ENCODE measurements around the gene ALDOB.

ALDOB gene

GRCh38 chr9:101466863-101467262 lies 31.3 kb upstream of the ALDOB start:
- no peak overlapping the region for H3K9ac ChIP-seq (ENCODE audit: low read length)
- no peak overlapping the region for H3K14ac ChIP-seq (ENCODE audit: low read length in 2 of 2)
- H3K27me3 ChIP-seq (ENCODE audit: control insufficient read depth in 1 of 2, insufficient read depth in 1 of 2, low read length in 2 of 2), result peaks cover 0 to 4% of the 10 kb centered on the region in 2 experiments
- 92% methylated on average over 2 of the region's 2 CpGs for WGBS
- H3K23ac ChIP-seq (ENCODE audit: low read length in 2 of 2), result no peak overlapping the region
- no peak overlapping the region for H3K27ac ChIP-seq (ENCODE audit: low read length, poor library complexity, severe bottlenecking)
- no peak overlapping the region for H3K18ac ChIP-seq (ENCODE audit: low read depth in 1 of 2, low read length in 2 of 2)
- no peak overlapping the region for H2AFZ ChIP-seq (ENCODE audit: low read depth, low read length)
- H4K8ac ChIP-seq (ENCODE audit: low read length), result no peak overlapping the region
- no peak overlapping the region for H2BK5ac ChIP-seq (ENCODE audit: low read depth, low read length, poor library complexity, severe bottlenecking)
- H3K4ac ChIP-seq (ENCODE audit: low read depth in 1 of 2, low read length in 2 of 2), result no peak overlapping the region
- H2BK120ac ChIP-seq (ENCODE audit: low read depth, low read length), result no peak overlapping the region
- no peaks in the 10 kb centered on the region for H3K36me3 ChIP-seq (ENCODE audit: control insufficient read depth in 1 of 2, insufficient read depth in 2 of 2, low read depth in 1 of 2, low read length in 2 of 2)
- H2AK5ac ChIP-seq (ENCODE audit: low read length, severe bottlenecking), result no peak overlapping the region
- H3K4me1 ChIP-seq (ENCODE audit: control insufficient read depth, insufficient read depth, low read depth, low read length), result peaks cover 5% of the 10 kb centered on the region
- no peak for DNase-seq
- no peak overlapping the region for H4K91ac ChIP-seq (ENCODE audit: low read length)
- no peak overlapping the region for H2BK12ac ChIP-seq (ENCODE audit: low read length in 2 of 2)
- H3K4me2 ChIP-seq (ENCODE audit: low read length, poor library complexity, severe bottlenecking), result no peak overlapping the region
- H3K9me3 ChIP-seq (ENCODE audit: control insufficient read depth, low read length), result no peaks in the 10 kb centered on the region
- no peak overlapping the region for H2BK15ac ChIP-seq (ENCODE audit: low read depth, poor library complexity, severe bottlenecking)
- H3K4me3 ChIP-seq (ENCODE audit: insufficient read depth in 1 of 2, low read depth in 1 of 2, low read length in 2 of 2), result no peak overlapping the region
- H3K79me1 ChIP-seq (replicated peaks; ENCODE audit: low read length, poor library complexity, severe bottlenecking), result no peaks in the 10 kb centered on the region

DNA sequence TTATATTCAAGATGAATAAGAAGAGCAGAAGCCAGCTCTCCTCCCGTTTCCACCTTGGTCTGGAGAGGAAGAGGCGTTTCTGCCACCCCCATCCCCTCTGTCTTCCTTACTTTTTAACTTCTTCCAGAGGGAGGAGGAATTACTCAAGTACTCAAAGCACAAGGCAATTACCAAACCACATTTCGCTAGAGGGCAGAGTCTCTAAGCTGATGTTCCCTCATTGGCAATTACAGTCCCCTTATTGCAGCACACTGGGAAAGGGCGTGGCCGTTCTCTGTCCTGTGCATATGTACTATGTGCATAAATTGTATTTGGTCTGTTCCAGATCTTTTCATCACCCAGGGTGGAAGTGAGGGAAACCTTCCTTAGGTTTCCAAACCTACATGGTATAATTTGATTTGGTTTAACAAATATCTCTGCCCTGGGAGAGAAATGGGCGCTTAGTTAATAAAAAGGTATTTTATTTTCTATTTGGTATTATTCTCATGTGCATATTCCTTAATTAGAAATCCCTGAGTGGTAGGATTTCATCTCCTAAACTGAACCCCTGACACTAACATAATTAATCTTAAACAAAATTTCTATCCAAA lies 29.8 kb upstream of the ALDOB start:
- Histone ChIP-seq H3K4ac (ENCODE audit: low read depth in 1 of 2, low read length in 2 of 2) (no peak overlapping the region), H3K18ac (ENCODE audit: low read depth in 1 of 2, low read length in 2 of 2) (no peak overlapping the region), H3K27me3 (ENCODE audit: control insufficient read depth in 1 of 2, insufficient read depth in 1 of 2, low read length in 2 of 2) (peaks cover 0 to 13% of the 10 kb centered on the region in 2 experiments), H3K36me3 (ENCODE audit: control insufficient read depth in 1 of 2, insufficient read depth in 2 of 2, low read depth in 1 of 2, low read length in 2 of 2) (no peaks in the 10 kb centered on the region), H2AFZ (ENCODE audit: low read depth, low read length) (no peak overlapping the region), H2BK12ac (ENCODE audit: low read length in 2 of 2) (no peak overlapping the region), H3K14ac (ENCODE audit: low read length in 2 of 2) (no peak overlapping the region), H3K79me1 (replicated peaks; ENCODE audit: low read length, poor library complexity, severe bottlenecking) (no peaks in the 10 kb centered on the region), H3K9ac (ENCODE audit: low read length) (no peak overlapping the region), H2BK15ac (ENCODE audit: low read depth, poor library complexity, severe bottlenecking) (no peak overlapping the region), H2BK5ac (ENCODE audit: low read depth, low read length, poor library complexity, severe bottlenecking) (no peak overlapping the region), H3K4me1 (ENCODE audit: control insufficient read depth, insufficient read depth, low read depth, low read length) (peaks cover 5% of the 10 kb centered on the region), H4K8ac (ENCODE audit: low read length) (no peak overlapping the region), H2BK120ac (ENCODE audit: low read depth, low read length) (no peak overlapping the region), H3K27ac (ENCODE audit: low read length, poor library complexity, severe bottlenecking) (no peak overlapping the region), H3K9me3 (ENCODE audit: control insufficient read depth, low read length) (no peaks in the 10 kb centered on the region), H3K4me3 (ENCODE audit: insufficient read depth in 1 of 2, low read depth in 1 of 2, low read length in 2 of 2) (no peak overlapping the region), H3K4me2 (ENCODE audit: low read length, poor library complexity, severe bottlenecking) (no peak overlapping the region), H4K91ac (ENCODE audit: low read length) (no peak overlapping the region), H2AK5ac (ENCODE audit: low read length, severe bottlenecking) (peak overlapping the region; percentile 20), H3K23ac (ENCODE audit: low read length in 2 of 2) (no peak overlapping the region)
- 29% methylated on average over 3 of the region's 6 CpGs for WGBS
- DNase-seq, result peak; percentile 75

- H3K23ac ChIP-seq (ENCODE audit: low read length in 2 of 2), result no peak overlapping the region
- 100% methylated on average over 1 of the region's 2 CpGs for WGBS
- H3K4me2 ChIP-seq (ENCODE audit: low read length, poor library complexity, severe bottlenecking), result no peak overlapping the region
- H3K14ac ChIP-seq (ENCODE audit: low read length in 2 of 2), result no peak overlapping the region
- H3K4ac ChIP-seq (ENCODE audit: low read depth in 1 of 2, low read length in 2 of 2), result no peak overlapping the region
- no peak overlapping the region for H3K18ac ChIP-seq (ENCODE audit: low read depth in 1 of 2, low read length in 2 of 2)
- no peak for DNase-seq
- no peak overlapping the region for H2BK12ac ChIP-seq (ENCODE audit: low read length in 2 of 2)
- H3K4me3 ChIP-seq (ENCODE audit: insufficient read depth in 1 of 2, low read depth in 1 of 2, low read length in 2 of 2), result no peak overlapping the region
- H2BK5ac ChIP-seq (ENCODE audit: low read depth, low read length, poor library complexity, severe bottlenecking), result no peak overlapping the region
- H3K27me3 ChIP-seq (ENCODE audit: control insufficient read depth in 1 of 2, insufficient read depth in 1 of 2, low read length in 2 of 2), result peaks cover 0 to 15% of the 10 kb centered on the region in 2 experiments
- H3K9me3 ChIP-seq (ENCODE audit: control insufficient read depth, low read length), result no peaks in the 10 kb centered on the region
- H3K4me1 ChIP-seq (ENCODE audit: control insufficient read depth, insufficient read depth, low read depth, low read length), result peaks cover 1% of the 10 kb centered on the region
- no peaks in the 10 kb centered on the region for H3K36me3 ChIP-seq (ENCODE audit: control insufficient read depth in 1 of 2, insufficient read depth in 2 of 2, low read depth in 1 of 2, low read length in 2 of 2)
- H3K9ac ChIP-seq (ENCODE audit: low read length), result no peak overlapping the region
- no peak overlapping the region for H4K91ac ChIP-seq (ENCODE audit: low read length)
- peak overlapping the region; percentile 71 for H3K27ac ChIP-seq (ENCODE audit: low read length, poor library complexity, severe bottlenecking)
- no peak overlapping the region for H4K8ac ChIP-seq (ENCODE audit: low read length)
- no peak overlapping the region for H2AK5ac ChIP-seq (ENCODE audit: low read length, severe bottlenecking)
- H2AFZ ChIP-seq (ENCODE audit: low read depth, low read length), result no peak overlapping the region
- H2BK120ac ChIP-seq (ENCODE audit: low read depth, low read length), result no peak overlapping the region
- H3K79me1 ChIP-seq (replicated peaks; ENCODE audit: low read length, poor library complexity, severe bottlenecking), result no peaks in the 10 kb centered on the region
- H2BK15ac ChIP-seq (ENCODE audit: low read depth, poor library complexity, severe bottlenecking), result no peak overlapping the region
Observed at GRCh38 chr9:101463397-101463796, 27.8 kb upstream of the ALDOB start.

GRCh38 chr9:101462558-101462957 lies 27.0 kb upstream of the ALDOB start:
- Histone ChIP-seq H3K79me1 (replicated peaks; ENCODE audit: low read length, poor library complexity, severe bottlenecking) (no peaks in the 10 kb centered on the region), H3K9ac (ENCODE audit: low read length) (peak overlapping the region; percentile 17), H3K27ac (ENCODE audit: low read length, poor library complexity, severe bottlenecking) (peak overlapping the region; percentile 71), H3K9me3 (ENCODE audit: control insufficient read depth, low read length) (no peaks in the 10 kb centered on the region), H3K4me3 (ENCODE audit: insufficient read depth in 1 of 2, low read depth in 1 of 2, low read length in 2 of 2) (no peak overlapping the region), H3K14ac (ENCODE audit: low read length in 2 of 2) (no peak overlapping the region), H2BK15ac (ENCODE audit: low read depth, poor library complexity, severe bottlenecking) (no peak overlapping the region), H3K4me1 (ENCODE audit: control insufficient read depth, insufficient read depth, low read depth, low read length) (no peaks in the 10 kb centered on the region), H2BK120ac (ENCODE audit: low read depth, low read length) (no peak overlapping the region), H3K27me3 (ENCODE audit: control insufficient read depth in 1 of 2, insufficient read depth in 1 of 2, low read length in 2 of 2) (peaks cover 0 to 15% of the 10 kb centered on the region in 2 experiments), H4K8ac (ENCODE audit: low read length) (no peak overlapping the region), H2AFZ (ENCODE audit: low read depth, low read length) (no peak overlapping the region), H3K18ac (ENCODE audit: low read depth in 1 of 2, low read length in 2 of 2) (no peak overlapping the region), H2BK12ac (ENCODE audit: low read length in 2 of 2) (no peak overlapping the region), H3K4me2 (ENCODE audit: low read length, poor library complexity, severe bottlenecking) (no peak overlapping the region), H3K36me3 (ENCODE audit: control insufficient read depth in 1 of 2, insufficient read depth in 2 of 2, low read depth in 1 of 2, low read length in 2 of 2) (no peaks in the 10 kb centered on the region), H2AK5ac (ENCODE audit: low read length, severe bottlenecking) (no peak overlapping the region), H3K4ac (ENCODE audit: low read depth in 1 of 2, low read length in 2 of 2) (no peak overlapping the region), H2BK5ac (ENCODE audit: low read depth, low read length, poor library complexity, severe bottlenecking) (no peak overlapping the region), H4K91ac (ENCODE audit: low read length) (no peak overlapping the region), H3K23ac (ENCODE audit: low read length in 2 of 2) (no peak overlapping the region)
- 38% methylated on average over 1 of the region's 5 CpGs for WGBS
- peak; percentile 77 for DNase-seq

All from mesenchymal stem cell (in vitro differentiated cells and primary cell).